Stimulated activated CD4-positive, alpha-beta T cell treated with anti-CD3 and anti-CD28 coated beads, Interleukin-1b, Interleukin-23, amount 100 ng/mL, for 1 hour (primary cell): ENCODE measurements around the gene OR5B3.
"Not testable (repeated sequence)": the region's sequence is repeated elsewhere in the genome, so short reads cannot be mapped to it uniquely, and the experiment has no call there.

Source experiments
- DNase-seq, 2 donors: peaks; one replicate each; pipeline ENCODE4 v3.0.0-alpha.2; 2020; ENCODE audit warnings: low read depth in 2 of 2

OR5B3 gene

DNA sequence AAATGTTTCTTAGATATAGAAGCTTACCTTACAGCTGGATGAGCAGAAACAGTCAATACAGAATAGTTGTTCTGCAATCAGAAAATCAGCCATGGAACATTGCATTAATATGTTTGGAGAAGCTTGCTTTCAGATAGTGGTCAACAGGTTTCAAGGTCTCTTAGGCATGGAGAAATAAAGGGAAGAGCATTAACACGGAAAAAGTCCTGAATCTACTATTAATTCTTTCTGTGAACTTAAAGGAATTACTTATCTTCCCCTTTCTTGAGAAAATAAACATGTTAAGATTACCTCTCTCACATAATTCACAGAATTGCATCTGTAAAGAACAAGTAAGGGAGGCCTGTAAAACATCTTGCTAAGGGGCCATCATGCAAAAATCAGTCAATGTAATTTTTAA lies at the start of gene OR5B3:
OR5B3 (minus strand) TSS at position 101 of the 400 bp plus-strand sequence. CDS start 3,465 bp downstream, outside the sequence.
- DNase-seq: no peak

DNA sequence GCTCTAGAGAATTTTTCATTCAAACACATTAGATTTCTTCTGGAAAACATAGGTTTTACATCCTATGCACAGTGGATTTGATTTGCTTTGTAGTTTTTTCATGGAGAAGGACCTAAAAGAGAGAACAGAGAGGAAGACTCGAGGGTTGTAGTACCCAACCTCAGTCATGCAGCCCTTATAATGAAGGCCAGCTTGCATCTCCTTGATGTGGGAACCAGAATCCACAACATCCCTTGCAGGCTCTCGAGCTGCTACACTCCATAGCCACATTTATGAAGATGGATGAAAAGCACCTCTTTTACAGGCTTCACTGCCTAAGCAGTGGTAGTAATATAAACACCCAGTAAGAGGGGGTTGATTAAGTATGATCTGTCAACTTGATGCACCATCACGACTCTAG lies 44.9 kb upstream of the OR5B3 start:
- no peak for DNase-seq

DNA sequence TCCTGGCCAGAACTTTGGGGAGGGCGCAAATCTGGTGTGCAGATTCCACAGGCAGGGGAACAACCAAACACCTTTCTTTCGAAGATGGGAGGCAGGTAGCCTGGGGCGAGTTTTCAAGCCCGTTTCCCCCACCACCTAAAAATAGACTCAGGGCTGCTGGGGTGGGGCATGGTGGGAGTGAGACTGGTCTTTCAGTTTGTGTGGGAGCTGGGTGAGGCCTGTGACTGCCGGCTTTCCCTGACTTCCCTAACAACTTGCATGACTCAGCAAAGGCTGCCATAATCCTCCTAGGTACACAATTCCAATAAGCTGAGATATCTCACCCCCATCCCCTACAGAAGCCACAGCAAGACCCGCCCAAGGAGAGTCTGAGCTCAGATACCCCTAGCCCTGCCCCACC lies 39.6 kb upstream of the OR5B3 start:
- DNase-seq: no peak

DNA sequence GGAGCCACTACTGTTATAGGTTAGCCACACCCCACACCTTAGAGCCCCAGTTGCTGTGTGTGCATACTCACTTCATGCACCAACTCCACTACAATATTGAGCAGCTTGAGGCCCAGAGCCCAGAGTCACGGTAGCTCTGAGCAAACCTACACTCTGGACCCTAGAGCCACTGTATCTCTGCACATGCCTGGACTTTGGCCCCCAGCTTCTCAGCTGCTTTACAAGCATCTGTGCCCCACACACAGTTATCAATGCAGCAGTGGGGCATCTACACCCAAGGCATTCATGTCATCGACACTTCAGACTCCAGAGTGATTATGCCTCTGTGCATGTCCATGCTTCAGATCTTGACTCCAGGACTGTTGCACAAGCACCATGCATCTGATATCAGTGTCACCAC lies 37.6 kb upstream of the OR5B3 start:
- DNase-seq: no peak

DNA sequence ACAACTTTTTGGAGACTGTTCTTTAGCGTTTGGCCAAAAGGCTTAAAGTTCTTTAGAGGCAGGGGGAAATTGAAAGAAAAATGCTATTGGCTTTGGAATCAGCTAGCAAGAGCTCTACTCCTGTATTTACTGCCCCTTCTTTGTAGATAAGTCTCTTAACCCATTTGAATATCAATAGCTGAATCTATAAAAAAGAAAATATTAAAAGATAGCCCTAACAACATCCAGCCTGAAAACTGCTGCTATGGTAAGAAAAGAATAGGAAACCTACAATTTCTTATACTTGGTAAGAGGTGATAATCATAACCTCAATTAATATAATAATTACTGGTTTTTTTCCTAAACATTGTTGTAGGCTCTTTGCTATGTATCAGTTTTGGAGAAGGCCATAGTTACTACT lies 35.5 kb upstream of the OR5B3 start, which contains the start of gene OR5B12:
OR5B12 (minus strand) TSS at position 101 of the 400 bp plus-strand sequence. CDS start 2,085 bp downstream, outside the sequence.
- DNase-seq: no peak

DNA sequence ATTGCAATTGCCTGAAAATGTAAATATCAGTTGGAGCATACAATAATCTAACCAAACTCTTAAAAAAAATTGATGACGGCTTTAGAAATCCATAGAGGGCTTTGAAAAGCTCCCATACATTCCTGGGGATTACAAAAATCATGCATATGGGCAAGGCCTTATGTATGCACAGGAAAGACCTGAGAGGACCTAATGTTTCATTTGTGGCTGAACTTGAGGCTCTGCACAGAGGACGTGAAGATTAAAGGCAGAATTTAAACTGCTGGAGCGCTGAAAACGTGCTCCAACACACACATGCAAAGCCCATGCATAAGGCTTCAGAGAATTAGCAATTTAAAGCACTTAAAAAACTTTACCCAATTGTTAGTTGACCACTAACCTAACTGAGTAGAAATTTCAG lies 31.8 kb upstream of the OR5B3 start:
- DNase-seq: no peak

DNA sequence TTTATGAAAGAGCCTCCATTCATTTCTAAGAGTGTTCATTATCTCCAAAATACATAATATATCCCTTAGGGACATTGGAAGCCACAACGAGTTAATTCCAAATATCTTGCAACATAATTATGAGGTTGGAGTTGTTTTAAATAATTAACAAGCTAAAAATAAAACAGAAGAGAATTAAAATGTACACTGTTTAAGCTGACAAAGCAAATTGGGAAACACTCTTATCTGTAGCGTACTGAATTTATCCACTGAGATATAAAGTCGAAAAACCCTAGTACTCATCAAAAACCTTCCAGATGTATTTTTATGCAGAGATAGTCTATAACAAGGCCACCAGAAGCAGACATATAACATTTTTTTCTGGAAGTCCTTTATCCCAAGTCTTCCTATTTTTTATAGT lies 27.5 kb upstream of the OR5B3 start:
- no peak for DNase-seq

DNA sequence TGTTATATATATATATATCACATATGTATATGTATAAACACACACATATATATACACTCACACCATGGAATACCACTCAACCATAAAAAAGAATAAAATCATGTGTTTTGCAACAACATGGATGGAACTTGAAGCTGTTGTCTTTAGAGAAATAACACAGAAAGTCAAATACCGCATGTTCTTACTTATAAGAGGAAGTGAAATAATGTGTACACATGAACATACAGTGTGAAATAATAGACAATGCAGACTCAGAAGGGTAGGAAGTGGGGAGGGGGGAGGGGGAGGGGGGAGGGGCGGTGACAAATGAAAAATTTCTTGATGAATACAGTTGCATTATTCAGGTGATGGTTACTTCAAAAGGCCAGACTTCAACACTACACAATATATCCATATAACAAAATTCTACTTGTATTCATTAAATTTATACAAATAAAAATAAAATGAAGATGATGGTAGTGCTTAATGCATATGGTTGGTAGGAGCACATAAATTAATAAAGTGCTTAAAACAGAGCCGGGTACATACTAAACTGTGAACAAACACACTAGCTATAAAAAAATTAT lies 27.0 kb upstream of the OR5B3 start:
- DNase-seq: no peak

DNA sequence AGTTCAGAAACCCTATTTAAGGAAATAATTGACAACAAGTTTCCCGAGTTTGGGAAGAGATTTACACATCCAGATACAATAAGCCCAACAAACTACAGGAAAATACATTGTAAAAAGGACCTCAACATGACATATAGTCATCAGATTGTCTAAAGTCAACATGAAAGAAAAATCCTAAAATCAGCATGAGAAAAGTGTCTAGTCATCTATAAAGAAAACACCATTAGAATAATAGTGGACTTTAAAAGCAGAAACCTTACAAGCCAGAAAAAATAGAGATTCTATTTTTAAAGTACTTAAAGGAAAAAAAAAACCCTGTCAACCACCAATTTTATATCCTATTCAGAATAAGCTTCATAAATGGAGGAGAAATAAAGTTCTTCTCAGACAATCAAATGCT lies 22.6 kb upstream of the OR5B3 start:
- DNase-seq: no peak

DNA sequence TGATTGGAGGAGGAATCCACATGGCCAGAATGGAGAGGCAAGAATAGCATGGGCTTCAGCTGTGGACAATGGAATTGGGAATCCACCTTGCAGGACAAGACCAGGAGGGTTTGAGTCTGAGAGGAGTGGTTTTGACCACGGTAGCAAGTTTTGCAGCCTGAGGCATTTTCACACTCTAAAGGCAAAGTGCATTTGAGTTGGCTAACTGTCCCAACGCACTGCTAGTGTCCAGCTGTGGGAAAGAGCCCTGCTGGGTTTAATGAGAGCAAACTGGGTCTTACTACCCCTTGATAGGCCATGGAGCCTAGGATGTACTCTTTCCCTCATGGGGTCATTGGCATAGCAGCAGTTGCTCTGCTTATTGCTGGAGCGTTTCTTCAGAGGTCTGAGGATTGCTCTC lies 21.3 kb upstream of the OR5B3 start, which contains the start of gene OR5B2:
OR5B2 (minus strand) TSS at position 101 of the 400 bp plus-strand sequence. CDS start 4,860 bp downstream, outside the sequence.
- no peak for DNase-seq

DNA sequence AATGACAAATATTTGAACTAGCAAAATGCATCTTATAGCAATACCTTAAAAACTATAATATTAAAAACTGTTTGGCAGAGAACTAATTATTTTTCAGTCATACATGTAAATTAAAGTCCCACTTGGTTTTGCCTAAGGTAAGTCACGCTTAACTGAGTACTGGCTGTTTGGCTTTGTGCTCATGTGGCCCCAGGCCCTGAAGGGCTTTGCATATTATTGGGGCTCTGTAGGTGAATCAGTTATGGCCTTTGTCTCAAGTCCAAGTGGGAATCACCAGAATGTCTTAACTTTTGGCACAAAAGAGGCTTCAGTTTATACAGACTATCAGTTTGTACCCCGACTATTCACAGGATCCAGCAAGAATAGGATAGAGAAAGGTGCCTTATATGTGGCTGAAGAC lies 7.1 kb downstream of the OR5B3 start:
- DNase-seq: not testable (repeated sequence)

DNA sequence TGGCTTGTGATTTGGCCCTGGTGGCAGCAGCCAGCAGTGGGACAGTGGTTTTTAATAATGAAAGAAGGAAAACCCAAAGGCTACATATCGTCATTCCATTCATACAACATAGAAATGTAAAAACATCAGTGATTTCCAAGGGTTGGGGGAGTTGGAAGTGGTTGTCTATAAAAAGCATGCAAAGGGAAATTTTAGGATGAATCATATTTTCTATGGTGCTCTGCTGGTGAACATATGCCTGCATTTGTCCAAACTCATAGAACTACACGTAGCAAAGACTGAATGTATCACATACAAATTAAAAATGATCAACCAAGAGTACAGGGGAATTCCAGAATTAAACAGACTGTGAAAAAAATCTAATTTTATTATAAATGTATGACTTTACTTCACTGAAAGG lies 11.1 kb downstream of the OR5B3 start:
- no peak for DNase-seq

DNA sequence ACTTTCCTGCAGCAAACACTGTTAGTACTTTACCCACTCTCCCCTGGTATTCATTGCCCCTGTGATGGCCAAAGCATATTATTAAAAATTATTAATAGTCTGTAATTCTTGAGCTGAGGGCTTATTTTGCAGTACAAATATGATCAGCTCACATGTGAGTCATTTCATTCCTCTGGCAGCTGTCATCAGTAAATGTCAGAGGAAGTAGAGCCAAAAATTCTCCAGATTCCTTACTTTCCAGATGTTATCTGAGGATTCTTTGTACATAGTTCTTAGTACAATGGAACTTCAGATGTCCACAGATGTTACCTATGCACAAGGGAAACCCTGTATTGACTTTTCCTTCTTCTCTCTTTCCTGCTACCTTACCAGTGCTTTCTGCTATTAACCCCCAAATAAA lies 12.5 kb downstream of the OR5B3 start:
- DNase-seq: no peak

DNA sequence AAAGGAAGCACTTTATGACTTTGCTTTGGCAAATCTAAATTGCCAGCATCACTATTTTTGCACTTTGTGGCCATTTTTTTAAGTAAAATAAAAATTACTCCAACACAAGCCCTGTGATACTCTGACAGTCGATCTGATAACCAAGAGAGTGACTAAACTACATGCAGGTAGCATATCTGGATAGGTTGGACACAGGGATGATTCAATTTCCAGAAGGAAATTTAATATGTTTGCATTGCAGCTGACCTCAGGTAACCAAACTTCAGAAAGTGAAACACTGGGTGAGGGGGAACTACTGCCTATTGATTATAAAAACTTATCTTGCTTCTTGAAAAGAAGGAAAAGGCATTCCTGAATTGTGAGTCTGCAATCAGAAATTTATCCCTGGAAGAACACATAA lies 13.9 kb downstream of the OR5B3 start:
- no peak for DNase-seq

DNA sequence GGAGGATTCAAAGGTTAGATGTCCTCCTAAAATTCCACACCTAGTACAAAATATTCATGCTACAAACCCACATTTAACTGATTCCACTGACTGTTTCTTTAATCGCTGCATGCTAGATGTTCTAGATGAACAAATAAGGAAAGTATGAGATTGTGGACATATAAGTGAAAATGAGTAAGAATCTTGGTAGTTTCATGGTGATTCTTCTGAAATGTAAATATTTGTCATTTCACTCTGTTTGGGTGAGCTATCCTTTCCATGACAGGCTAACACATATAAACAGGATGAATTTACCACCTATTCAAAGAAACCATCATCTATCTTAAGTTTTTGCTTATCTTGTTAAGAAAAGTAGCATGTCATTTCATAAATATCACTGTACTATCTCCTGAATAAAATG lies 14.8 kb downstream of the OR5B3 start:
- DNase-seq: no peak

DNA sequence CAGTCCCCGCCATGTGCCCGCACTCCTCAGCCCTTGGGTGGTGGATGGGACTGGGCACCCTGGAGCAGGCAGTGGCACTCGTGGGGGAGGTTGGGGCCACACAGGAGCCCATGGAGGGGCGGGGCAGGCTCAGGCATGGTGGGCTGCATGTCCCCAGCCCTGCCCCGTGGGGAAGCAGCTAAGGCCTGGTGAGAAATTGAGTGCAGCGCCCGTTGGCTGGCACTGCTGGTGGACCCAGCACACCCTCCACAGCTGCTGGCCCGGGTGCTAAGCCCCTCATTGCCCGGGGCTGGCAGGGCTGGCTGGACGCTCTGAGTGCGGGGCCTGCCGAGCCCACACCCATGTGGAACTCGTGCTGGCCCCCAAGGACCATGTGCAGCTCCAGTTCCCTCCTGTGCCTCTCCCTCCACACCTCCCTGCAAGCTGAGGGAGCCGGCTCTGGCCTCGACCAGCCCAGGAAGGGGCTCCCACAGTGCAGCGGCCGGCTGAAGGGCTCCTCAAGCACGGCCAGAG lies 16.1 kb downstream of the OR5B3 start:
- DNase-seq: no peak

DNA sequence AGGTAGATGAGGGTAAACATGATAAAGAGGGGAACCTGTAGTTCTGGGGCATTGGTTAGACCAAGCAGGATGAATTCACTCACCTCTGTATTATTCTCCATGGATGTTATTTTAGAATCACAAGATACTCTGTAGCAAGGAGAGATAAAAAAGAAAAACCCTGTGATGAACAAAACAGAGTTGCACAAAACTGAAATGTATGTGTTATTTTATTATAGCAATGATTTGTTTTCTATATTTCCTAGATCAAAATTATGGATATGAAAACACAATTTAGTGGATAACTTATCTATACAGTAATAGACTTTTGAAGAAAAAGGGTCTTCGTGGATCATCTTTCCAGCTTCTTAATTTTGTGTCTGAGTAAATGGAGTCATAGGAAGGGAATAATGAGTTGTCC lies 47.7 kb downstream of the OR5B3 start, which contains the start of gene OR5B17:
OR5B17 (minus strand) TSS at position 101 of the 400 bp plus-strand sequence; CDS start at position 101, 0 bp downstream.
- DNase-seq: no peak

DNA sequence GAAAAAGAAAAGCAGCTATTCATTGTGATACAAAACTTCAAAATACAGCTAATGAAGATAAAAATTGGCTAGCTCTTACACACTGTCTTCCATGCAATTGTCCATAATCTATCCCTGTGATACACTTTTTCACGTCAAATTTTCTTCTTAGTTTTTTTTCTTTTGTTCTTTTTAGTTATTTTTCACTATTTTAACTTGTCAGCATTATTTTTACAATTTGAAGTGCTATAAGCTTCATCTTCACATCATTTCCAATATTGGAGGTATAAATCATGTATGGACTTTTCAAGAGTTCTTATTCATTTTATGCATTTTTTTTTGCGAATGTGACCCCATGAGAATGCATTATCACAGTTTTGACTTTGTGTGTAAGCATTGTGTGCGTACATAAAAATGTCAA lies 51.9 kb downstream of the OR5B3 start:
- no peak for DNase-seq
